ENCODE results near the gene PPP4R3B.

DNA sequence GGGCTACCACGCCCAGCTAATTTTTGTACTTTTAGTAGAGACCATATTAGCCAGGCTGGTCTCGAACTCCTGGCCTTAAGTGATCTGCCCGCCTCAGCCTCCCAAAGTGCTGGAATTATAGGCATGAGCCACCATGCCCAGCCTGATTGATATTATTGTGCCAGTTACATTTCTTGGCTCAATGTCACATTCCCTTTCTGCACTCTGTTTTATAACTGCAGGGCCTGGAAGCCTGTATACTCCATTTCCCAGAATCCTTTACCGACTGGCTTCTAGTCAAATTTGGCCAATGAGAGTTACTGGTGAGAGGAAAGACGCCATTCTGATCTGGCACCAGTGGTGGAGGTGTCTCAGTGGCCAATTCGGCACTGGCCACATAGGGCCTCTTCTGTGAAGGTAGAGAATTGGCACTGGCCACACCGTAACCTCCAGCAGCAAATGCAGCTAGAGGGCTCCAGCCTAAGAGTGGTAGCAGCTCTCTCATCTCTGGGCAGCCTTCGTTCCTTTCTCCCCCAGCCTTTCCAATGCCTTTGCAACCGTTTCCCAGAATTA is 114.8 kb downstream of the PPP4R3B start:
- TF ChIP-seq, protein P1, sequence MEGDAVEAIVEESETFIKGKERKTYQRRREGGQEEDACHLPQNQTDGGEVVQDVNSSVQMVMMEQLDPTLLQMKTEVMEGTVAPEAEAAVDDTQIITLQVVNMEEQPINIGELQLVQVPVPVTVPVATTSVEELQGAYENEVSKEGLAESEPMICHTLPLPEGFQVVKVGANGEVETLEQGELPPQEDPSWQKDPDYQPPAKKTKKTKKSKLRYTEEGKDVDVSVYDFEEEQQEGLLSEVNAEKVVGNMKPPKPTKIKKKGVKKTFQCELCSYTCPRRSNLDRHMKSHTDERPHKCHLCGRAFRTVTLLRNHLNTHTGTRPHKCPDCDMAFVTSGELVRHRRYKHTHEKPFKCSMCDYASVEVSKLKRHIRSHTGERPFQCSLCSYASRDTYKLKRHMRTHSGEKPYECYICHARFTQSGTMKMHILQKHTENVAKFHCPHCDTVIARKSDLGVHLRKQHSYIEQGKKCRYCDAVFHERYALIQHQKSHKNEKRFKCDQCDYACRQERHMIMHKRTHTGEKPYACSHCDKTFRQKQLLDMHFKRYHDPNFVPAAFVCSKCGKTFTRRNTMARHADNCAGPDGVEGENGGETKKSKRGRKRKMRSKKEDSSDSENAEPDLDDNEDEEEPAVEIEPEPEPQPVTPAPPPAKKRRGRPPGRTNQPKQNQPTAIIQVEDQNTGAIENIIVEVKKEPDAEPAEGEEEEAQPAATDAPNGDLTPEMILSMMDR (conservative IDR thresholded peaks at IDR 0.05; ENCODE audit: low read length): no peak
- TF ChIP-seq EZH2phosphoT487 (IDR thresholded peaks at IDR 0.05; ENCODE audit: borderline replicate concordance, low read depth, low read length): no peak

Measured in OCI-LY7 (cell line).